ENCODE data around the gene NDC1.

Gene NDC1

DNA sequence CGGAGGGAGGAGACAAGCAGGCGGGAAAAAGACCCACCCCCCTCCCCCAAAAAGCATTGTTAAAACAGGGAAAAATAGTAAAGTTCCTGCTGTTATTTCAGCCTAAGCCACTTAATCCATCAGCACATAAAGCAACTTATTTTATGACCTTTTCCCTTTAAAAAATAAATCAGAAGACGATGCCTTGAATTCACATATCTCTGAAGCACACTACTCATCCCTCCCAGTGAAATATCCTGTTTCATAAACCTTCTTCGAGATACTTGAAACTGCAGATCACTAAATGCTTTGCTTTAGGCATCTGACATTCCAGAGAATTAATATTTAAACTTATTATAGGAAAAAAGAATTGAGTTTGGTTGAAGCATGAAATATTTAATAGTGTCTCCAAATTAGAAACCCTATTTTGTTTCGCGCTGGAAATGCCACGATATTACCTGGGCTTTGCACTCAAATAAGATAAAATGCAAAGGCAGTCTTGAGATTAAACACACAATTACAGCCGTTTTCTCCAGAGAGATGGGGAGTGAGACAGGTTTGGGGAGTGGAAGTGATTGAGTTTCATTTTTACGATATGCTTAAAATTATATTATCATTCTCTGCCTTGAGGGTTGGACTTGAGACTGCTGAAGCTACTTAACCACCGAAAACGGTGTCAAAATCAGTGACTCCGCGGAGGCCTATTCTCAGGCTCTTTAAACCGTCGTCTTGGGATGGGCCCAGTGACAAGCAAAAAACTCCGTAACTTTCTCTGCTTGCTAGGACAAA, 108.5 kb downstream of the NDC1 start:
- no peak for DNase-seq

DNA sequence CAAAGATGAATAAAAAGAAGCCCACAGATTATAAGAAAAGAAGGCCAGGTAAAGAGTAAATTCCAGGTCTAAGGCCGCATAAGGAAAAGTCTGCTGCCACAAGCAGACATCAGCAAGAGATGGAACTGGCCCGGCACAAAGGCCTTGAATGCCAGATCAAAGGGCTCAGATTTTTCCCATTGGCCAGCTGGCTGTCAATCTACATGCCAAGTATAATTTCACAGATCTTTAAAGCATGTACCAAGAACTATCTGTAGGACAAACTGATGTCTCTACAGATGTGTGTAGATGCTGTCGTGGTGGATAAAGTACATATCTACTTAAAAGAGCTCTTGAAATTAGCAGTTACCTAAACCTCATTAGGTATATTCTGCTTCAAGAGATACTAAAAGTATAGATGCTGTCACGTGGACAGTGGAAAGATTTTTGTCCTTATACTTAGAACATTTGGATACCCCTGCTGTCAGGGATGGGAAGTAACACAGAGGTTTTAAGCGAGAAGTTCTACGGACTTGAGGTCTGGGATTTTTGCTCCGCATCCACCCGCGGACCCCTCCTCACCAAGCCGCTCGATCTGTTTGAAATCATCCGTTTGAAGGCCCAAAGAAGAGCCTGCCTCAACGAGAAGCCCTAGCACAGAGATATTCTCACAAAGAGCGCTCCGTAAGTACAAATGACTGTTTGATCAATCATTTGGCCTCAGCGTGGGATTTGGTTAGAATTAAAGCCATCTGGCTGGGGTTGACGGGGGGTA, 109.2 kb downstream of the NDC1 start:
- no peak for DNase-seq

DNA sequence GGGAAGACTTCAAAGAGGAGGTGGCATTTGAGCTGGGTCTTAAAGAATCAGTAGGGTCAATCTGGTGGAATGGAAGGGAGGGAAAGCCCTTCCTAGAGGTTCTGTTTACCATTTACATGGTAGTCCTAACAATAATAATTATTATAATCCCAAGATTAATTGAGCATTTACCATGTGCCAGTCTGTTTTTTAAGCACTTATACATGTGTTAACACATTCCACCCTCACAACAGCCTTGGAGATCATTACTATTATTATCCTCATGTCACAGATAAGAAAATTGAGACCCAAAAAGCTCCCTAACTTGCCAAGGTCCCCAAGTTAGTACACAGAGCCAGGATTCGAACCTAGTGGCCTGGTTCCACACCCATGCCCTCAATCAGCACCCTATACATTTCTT, 109.9 kb downstream of the NDC1 start:
- no peak for DNase-seq

DNA sequence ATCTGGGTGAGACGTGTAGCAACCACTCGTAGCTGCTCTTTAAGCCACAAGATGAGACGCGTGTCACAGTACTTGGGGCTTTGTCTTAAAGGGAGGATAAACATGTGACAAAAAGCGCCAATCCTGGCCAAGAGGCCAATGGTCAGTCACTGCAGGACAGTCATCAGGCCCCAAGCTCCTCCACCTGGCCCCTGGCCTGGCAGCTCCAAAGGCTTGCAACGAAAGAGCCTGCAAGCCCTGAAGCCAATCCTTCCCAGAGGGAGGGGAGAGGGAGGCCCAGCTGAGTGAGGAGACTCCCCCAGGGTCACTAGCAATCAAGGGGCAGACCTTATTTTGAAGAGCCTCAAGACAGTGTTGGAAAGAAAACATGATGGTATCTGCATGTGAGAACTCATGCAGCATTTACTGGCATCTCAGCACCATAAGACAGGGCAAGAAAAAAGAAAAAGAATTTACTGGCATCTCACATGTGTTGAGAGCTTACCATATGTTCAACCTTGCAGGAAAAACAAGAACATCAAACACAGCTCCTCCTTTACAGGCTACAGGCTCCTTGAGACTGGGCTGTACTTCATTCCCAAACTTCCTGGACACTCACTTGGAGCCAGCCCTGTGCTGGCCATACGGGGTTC, 110.5 kb downstream of the NDC1 start:
- DNase-seq: no peak

DNA sequence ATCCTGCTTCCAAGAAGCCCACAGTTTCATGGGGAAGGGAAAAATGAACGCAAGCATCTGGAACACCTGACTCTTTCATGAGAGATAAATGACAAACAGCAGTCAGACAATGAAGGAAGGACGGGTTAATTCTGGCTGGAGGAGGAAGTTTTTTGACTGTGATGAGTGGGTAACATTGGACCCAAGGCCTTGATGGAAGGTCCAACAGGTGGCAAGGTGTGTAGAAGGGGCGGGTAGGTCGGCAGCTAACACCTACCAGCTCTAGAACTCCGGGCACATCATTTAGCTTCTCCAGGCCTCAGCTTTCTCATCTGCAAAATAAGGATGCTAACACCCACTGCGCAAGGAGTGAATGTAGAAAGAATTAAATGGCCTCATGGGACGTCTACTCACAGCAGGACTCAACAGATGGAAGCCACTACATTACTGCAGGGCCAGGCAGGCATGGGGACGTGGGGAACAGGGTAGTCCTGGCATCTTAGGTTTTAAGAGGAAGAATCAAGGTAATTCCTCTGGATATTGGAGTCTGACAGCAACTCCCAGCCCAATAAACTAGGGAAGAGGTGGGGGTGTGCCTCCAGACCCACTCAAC, 112.0 kb downstream of the NDC1 start:
- DNase-seq: no peak

DNA sequence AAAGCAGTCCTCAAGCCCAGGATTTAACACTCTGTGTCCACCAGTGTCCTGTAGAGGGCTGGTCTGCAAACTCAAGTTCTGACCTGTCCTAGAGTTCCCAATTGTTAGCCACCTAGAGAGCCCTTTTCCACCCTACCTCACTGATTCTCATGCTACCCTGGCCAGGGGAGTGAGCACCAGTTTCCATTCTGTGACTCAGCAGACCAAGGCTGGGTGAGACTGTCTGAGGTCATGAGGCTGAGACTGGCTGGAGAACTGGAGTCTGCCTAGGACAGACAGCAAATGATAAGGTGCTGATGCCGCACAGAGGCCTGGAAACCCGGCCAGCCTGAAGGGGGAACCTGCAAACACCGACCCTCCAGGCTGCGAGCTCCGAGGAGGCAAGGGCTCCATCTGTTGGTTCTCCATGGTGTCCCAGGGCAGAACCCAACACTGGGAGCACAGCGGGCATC, 112.8 kb downstream of the NDC1 start:
- no peak for DNase-seq

DNA sequence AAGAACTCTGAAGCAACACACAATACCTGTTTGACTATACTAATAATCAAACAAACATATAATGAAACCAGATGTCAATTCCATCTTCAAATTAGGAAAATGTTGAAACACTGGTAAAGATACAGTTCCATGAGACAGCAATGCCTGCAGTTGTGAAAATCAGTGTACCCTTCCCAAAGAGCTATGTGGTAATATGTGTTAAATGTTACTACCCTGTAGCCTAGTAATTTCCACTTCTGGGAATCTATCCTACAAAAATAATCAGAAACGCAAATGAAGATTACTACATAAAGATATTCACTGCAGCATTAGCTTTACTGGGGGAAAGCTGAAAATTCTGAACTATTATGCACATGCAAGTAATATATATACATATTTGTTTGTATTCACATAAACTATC, 116.1 kb downstream of the NDC1 start:
- DNase-seq: no peak

DNA sequence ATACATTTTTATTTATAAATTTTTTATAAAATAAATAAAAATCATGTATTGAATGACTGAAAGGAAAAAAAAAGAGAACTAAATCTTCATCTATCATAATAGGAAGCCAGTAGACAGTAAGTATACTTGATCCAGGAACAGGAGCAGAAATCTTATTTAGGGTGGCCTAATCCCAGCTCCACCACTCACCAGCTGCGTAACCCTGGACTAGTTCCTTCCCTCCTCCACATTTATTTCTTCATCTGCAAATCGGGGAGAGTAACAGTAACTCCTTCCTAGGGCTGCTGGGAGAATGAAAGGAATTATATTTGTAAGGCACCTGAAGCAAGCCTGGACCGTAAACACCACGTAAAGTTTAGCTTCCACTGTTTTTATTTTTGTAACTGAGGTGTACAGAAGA, 117.0 kb downstream of the NDC1 start:
- DNase-seq: no peak

DNA sequence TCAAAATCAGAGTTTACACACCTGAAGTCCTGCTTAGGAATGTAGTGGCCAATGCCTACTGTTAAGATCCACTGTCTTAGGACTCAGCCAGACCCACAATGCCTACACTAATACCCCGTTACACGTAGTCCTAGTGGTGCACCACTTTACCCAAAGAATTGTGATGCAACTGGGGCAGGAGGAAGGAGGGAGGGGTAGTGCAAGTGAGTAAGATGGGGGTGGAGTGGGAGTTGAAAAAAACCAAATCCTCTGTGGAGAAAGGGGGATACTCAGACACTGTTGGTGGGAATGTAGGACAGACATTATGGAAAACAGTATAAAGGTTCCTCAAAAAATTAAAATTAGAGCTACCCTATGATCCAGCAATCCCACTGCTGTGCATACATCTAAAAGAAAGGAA, 118.6 kb downstream of the NDC1 start:
- no peak for DNase-seq

DNA sequence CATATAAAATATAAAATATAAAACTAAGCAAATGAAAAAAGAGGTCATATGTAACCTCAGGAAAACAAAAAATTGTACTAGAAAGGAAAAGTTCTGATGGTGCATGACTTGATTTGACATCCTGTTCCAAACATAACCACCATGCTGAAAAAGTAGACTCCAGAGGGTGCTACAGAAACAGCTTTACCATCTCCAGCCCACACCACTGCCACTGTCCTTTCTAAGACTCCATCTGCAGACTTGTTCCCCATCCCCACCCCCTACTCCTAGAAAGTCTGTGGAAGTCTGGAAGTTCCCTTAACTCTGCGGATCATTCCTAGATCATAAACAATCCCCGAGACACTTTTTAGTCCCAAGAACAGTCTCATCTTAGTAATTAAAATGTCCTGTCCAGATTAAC, 119.7 kb downstream of the NDC1 start:
- DNase-seq: no peak

DNA sequence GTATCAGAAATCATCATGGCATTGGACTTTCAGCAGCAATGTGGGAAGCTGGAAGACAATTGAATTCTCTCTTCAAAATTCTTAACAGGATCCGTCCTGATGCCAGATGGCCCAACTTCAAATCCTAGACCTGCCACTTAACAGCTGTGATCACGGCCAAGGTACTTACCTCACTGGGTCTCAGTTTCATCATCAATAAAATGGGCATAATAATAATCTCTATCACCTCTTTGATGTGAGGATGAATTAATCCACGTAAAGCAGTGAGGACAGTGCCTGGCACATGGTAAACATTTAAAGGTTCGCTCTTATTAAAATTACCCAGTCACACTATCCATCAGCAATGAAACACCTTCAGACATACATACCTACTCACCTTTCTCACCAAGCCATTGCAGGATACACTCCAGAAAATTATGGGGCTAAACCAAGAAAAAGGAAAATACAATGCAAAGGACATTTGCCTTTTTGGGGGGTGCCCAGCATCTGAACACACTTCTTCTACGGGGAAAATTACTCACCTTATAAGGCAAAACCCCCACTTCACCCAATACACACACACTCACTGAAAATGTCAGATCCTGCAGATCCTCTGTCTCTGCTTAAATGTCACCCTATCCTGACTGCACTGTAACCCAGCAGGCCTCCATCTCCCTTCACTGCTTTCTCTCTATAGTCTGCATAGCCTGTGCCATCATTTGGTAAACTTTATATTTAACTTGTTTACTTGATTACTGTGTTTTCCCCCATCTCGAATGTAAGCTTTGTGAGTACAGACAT, 120.9 kb downstream of the NDC1 start:
- DNase-seq: no peak

DNA sequence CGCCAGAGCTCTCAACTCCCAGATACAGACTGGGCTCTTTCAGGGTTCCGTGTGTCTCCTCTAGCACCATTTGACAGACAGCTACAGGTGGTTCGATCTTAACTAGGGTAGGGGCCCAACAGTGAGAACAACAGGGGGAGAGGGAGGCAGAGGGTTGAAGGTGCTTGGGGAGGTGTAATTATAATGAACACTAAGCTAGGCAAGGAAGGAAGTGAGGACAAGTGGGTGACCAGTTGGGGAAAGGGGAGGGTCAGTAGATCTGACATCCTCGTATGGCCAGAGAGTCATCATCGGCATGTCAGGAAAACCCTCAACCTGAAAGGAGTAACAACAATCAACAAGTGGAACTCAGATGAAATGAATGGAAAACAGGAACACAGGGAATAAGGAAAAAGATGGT, 121.9 kb downstream of the NDC1 start:
- DNase-seq: no peak

DNA sequence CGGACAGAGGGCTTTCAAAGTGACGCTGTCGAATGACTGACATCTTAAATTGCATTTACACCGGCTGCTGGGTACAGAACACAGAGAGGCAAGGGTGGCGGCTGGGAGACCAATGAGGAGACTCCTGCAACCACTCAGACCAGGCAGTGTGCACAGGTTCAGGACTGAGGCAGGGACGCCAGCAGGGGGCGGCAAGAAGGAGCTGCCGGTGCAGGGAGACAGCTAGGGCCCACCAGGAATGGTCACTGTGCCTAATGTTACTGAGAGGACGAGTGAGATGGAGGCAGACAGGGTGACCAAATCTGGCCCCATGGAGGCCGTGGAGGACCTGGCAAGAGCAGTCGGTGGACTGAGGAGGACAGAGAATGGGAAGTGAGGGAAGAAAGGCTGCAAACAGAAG, 122.6 kb downstream of the NDC1 start:
- no peak for DNase-seq

Data from activated effector memory CD4-positive, alpha-beta T cell treated with anti-CD3 and anti-CD28 coated beads, Interleukin-2, amount 50 U/mL, for 16 hours (primary cell).